ENCODE data around the gene NFS1. TPM values are rescaled to one million over a fixed set of nuclear protein-coding genes. Genes with fewer than 3 reads are reported as not detected.

NFS1 gene
- total RNA-seq, 1 donor: 40.6 TPM

GRCh38 chr20:35657271-35657670, 41.9 kb downstream of the NFS1 start:
- no peak for DNase-seq (ENCODE audit: low read depth)
- TF ChIP-seq CTCF (IDR thresholded peaks at IDR 0.05; ENCODE audit: insufficient read depth, low read depth, low read length): no peak
- no peak overlapping the region for H3K4me3 ChIP-seq (ENCODE audit: low read depth, low read length)

GRCh38 chr20:35654415-35654814, 44.7 kb downstream of the NFS1 start:
- TF ChIP-seq CTCF (IDR thresholded peaks at IDR 0.05; ENCODE audit: insufficient read depth, low read depth, low read length): no peak
- no peak overlapping the region for H3K4me3 ChIP-seq (ENCODE audit: low read depth, low read length)

GRCh38 chr20:35653893-35654292, 45.3 kb downstream of the NFS1 start:
- TF ChIP-seq CTCF (IDR thresholded peaks at IDR 0.05; ENCODE audit: insufficient read depth, low read depth, low read length): no peak
- no peak overlapping the region for H3K4me3 ChIP-seq (ENCODE audit: low read depth, low read length)
- no peak for DNase-seq (ENCODE audit: low read depth)

More at GRCh38 chr20:35654415-35654814, 44.7 kb downstream of the NFS1 start:
- DNase-seq (ENCODE audit: low read depth): no peak

GRCh38 chr20:35653430-35653734, 45.8 kb downstream of the NFS1 start:
- H3K4me3 ChIP-seq (ENCODE audit: low read depth, low read length): no peak overlapping the region
- no peak for TF ChIP-seq CTCF (IDR thresholded peaks at IDR 0.05; ENCODE audit: insufficient read depth, low read depth, low read length)
- DNase-seq (ENCODE audit: low read depth): no peak

- DNase-seq (ENCODE audit: low read depth): no peak
- TF ChIP-seq CTCF (IDR thresholded peaks at IDR 0.05; ENCODE audit: insufficient read depth, low read depth, low read length): no peak
- no peak overlapping the region for H3K4me3 ChIP-seq (ENCODE audit: low read depth, low read length)
These were observed 46.3 kb downstream of the NFS1 start for GRCh38 chr20:35652641-35653429.

GRCh38 chr20:35651958-35652357, 47.2 kb downstream of the NFS1 start:
- TF ChIP-seq CTCF (IDR thresholded peaks at IDR 0.05; ENCODE audit: insufficient read depth, low read depth, low read length): no peak

GRCh38 chr20:35650632-35651031, 48.5 kb downstream of the NFS1 start:
- DNase-seq (ENCODE audit: low read depth): no peak
- no peak for TF ChIP-seq CTCF (IDR thresholded peaks at IDR 0.05; ENCODE audit: insufficient read depth, low read depth, low read length)
- H3K4me3 ChIP-seq (ENCODE audit: low read depth, low read length): no peak overlapping the region

More at GRCh38 chr20:35651958-35652357, 47.2 kb downstream of the NFS1 start:
- DNase-seq (ENCODE audit: low read depth): no peak
- no peak overlapping the region for H3K4me3 ChIP-seq (ENCODE audit: low read depth, low read length)

Data from fibroblast of villous mesenchyme (primary cell).